ENCODE results near the gene LRP1B.

DNA sequence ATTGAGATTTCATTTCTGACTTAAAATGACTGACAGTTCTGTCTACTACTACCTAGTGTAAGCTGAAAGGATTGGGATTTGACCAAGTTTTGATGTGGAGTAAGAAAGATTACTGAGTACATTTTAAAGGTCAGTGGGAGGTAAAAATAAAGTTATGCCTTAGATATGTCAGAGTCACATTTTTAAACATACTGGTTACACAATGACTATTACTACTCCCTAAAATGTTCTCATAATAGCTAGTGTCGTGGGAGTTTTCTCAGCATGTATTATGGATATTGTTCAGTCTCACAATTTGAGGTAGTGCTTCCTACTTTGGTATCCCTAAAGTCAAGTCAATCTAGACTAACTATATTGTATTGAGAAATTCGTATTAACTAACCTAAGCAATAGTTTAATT, 1092.5 kb downstream of the LRP1B start:
- TF ChIP-seq CTCF (conservative IDR thresholded peaks at IDR 0.05 in 1 of 2, IDR thresholded peaks at IDR 0.05 in 1 of 2; ENCODE audit: low read depth in 1 of 2, low read length in 2 of 2), result no peak
- TF ChIP-seq EZH2 (IDR thresholded peaks at IDR 0.05; ENCODE audit: low read length, missing control alignments), result no peak

All from fibroblast of lung (primary cell).